Fibroblast of gingiva (primary cell): ENCODE measurements around the gene LDLRAD3.

Experiments
- DNase-seq: peaks from one replicate; pipeline ENCODE4 v3.0.0-alpha.2; 2011; ENCODE audit warnings: low read depth

Gene LDLRAD3

GRCh38 chr11:36104660-36104992, 160.8 kb downstream of the LDLRAD3 start:
- no peak for DNase-seq

- no peak for DNase-seq
Measured at GRCh38 chr11:36105743-36106581, 162.1 kb downstream of the LDLRAD3 start.

- DNase-seq = no peak
Measured at GRCh38 chr11:36107547-36107946, 163.7 kb downstream of the LDLRAD3 start.

- DNase-seq = no peak
Measured at GRCh38 chr11:36108881-36109589, 165.2 kb downstream of the LDLRAD3 start.

- no peak for DNase-seq
Measured at GRCh38 chr11:36109590-36109849, 165.7 kb downstream of the LDLRAD3 start.

- DNase-seq = no peak
Measured at GRCh38 chr11:36109850-36110606, 166.2 kb downstream of the LDLRAD3 start.

GRCh38 chr11:36110668-36111410, 167.0 kb downstream of the LDLRAD3 start:
- DNase-seq = no peak

GRCh38 chr11:36114095-36114494, 170.2 kb downstream of the LDLRAD3 start:
- DNase-seq = no peak

- DNase-seq = no peak
Measured at GRCh38 chr11:36115378-36115801, 171.5 kb downstream of the LDLRAD3 start.

GRCh38 chr11:36116161-36116560, 172.3 kb downstream of the LDLRAD3 start:
- no peak for DNase-seq

- no peak for DNase-seq
Measured at GRCh38 chr11:36118084-36118483, 174.2 kb downstream of the LDLRAD3 start.

GRCh38 chr11:36119300-36119699, 175.4 kb downstream of the LDLRAD3 start:
- no peak for DNase-seq

GRCh38 chr11:36121054-36121453, 177.2 kb downstream of the LDLRAD3 start:
- DNase-seq = no peak

GRCh38 chr11:36122671-36123070, 178.8 kb downstream of the LDLRAD3 start:
- peak; percentile 3 for DNase-seq

GRCh38 chr11:36123336-36124101, 179.7 kb downstream of the LDLRAD3 start:
- DNase-seq = peak; percentile 55

- DNase-seq = no peak
Measured at GRCh38 chr11:36126678-36127077, 182.8 kb downstream of the LDLRAD3 start.

GRCh38 chr11:36127550-36127949, 183.7 kb downstream of the LDLRAD3 start:
- no peak for DNase-seq

- no peak for DNase-seq
Measured at GRCh38 chr11:36129955-36130354, 186.1 kb downstream of the LDLRAD3 start.

- no peak for DNase-seq
Measured at GRCh38 chr11:36130401-36130800, 186.5 kb downstream of the LDLRAD3 start.

GRCh38 chr11:36131721-36132397, 188.0 kb downstream of the LDLRAD3 start:
- peak; percentile 47 for DNase-seq

- no peak for DNase-seq
Measured at GRCh38 chr11:36132940-36133339, 189.1 kb downstream of the LDLRAD3 start.
